HL-60 (cell line): ENCODE data around the gene SCN2A.

Experiments
- DNase-seq, 2 experiments: peaks; one replicate each; pipeline ENCODE4 v3.0.0-alpha.2; 2010 to 2020; ENCODE audit warnings: low read depth in 1 of 2, low spot score in 1 of 2
- H3K27ac ChIP-seq: fragments of 250-450 bp; sonication (Bioruptor Pico); replicated peaks from 2 replicates; pipeline ENCODE4 v1.5.1; 2020; ENCODE audit warnings: mild to moderate bottlenecking, moderate library complexity
- H3K27me3 ChIP-seq: fragments of 250-450 bp; sonication (Bioruptor Pico); 2 replicates; pipeline ENCODE4 v1.5.1; 2021; ENCODE audit warnings: mild to moderate bottlenecking, moderate library complexity; ENCODE audit not compliant: insufficient read depth, poor library complexity, severe bottlenecking
- H3K4me3 ChIP-seq: replicated peaks from 2 replicates; pipeline ENCODE4 v1.5.1; 2011; ENCODE audit warnings: mild to moderate bottlenecking, control low read depth, low read length; ENCODE audit not compliant: insufficient read depth
- CTCF ChIP-seq: IDR thresholded peaks from one replicate; pipeline ENCODE4 v1.5.1; 2011; ENCODE audit warnings: low read length, control low read depth, inconsistent platforms; ENCODE audit not compliant: insufficient read depth
- GABPA ChIP-seq: IDR thresholded peaks from 2 replicates; pipeline ENCODE4 v1.6.1; 2012; ENCODE audit warnings: low read depth
- POLR2AphosphoS5 ChIP-seq: IDR thresholded peaks from 2 replicates; pipeline ENCODE4 v1.6.1; 2012; ENCODE audit warnings: low read depth
- REST ChIP-seq: IDR thresholded peaks from 2 replicates; pipeline ENCODE4 v1.6.1; 2012; ENCODE audit warnings: low read depth; ENCODE audit not compliant: insufficient replicate concordance
- SPI1 ChIP-seq: IDR thresholded peaks from 2 replicates; pipeline ENCODE4 v1.6.1; 2012; ENCODE audit warnings: low read depth, mild to moderate bottlenecking, borderline replicate concordance

The SCN2A gene

GRCh38 chr2:165436559-165436958 lies 197.3 kb downstream of the SCN2A start:
- Histone ChIP-seq H3K27ac (no peak overlapping the region), H3K4me3 (no peak overlapping the region), H3K27me3 (no peaks in the 10 kb centered on the region)
- TF ChIP-seq SPI1 (no peak), CTCF (no peak), GABPA (no peak), POLR2AphosphoS5 (no peak), REST (no peak)
- DNase-seq = no peak

GRCh38 chr2:165440367-165440766 lies 201.2 kb downstream of the SCN2A start:
- no peak overlapping the region for H3K4me3 ChIP-seq
- no peak for DNase-seq
- TF ChIP-seq POLR2AphosphoS5 = no peak
- no peak for TF ChIP-seq SPI1
- TF ChIP-seq REST = no peak
- TF ChIP-seq GABPA = no peak
- no peak for TF ChIP-seq CTCF

More at GRCh38 chr2:165440367-165440766, 201.2 kb downstream of the SCN2A start:
- no peak overlapping the region for H3K27ac ChIP-seq
- H3K27me3 ChIP-seq = no peaks in the 10 kb centered on the region
